ENCODE measurements around the gene LAMA3.
A peak's percentile ranks its signal among the peaks of the same experiment; 100 is the strongest.

LAMA3 gene

DNA sequence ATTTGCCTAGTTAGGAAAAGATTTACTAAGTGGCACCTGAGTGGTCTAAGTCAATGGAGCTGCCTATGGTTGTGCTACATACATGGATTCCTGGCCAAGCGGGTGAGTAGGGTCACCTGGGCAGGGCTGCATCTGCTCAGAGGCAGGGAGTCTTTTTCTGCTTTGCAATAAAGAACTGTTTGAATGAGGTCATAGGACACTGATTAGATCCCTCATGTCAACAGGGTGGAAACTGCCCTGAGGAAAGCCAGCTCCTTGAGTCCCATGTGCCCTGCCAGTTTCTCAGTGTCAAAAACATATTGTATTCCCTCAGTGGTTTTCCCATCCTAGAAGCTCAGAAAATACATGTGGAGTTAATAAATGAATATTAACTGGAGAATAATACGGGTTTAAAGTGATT is 4.6 kb downstream of the LAMA3 start:
- TF ChIP-seq CTCF (IDR thresholded peaks at IDR 0.05; ENCODE audit: insufficient read depth, low read depth, low read length, missing control alignments): no peak
- H3K4me3 ChIP-seq (ENCODE audit: low read length): no peak overlapping the region
- no peak for DNase-seq (ENCODE audit: low read depth)

- DNase-seq (ENCODE audit: low read depth): peak; percentile 54
- TF ChIP-seq CTCF (IDR thresholded peaks at IDR 0.05; ENCODE audit: insufficient read depth, low read depth, low read length, missing control alignments): no peak
- no peak overlapping the region for H3K4me3 ChIP-seq (ENCODE audit: low read length)
Measured at GRCh38 chr18:23694637-23695430, 5.6 kb downstream of the LAMA3 start.

DNA sequence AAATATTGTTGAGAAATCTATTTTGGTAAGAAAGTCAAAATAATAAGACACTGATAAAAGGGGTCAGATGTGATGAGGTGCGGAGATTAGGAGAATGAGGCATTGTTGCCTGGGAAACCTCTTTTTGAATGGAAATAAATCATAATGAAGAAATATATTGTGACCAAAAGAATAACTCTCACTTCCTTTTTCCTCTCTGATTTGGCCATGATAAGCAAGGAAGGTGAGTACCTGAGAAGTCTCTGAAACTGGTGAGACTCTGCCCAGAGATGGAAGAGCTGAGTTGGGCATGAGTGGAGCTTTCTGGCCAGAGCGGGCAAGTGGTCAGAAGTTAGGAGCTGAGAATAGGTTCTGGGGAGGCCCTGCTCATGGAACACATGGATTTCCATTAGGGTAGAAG is 11.8 kb downstream of the LAMA3 start:
- H3K4me3 ChIP-seq (ENCODE audit: low read length): no peak overlapping the region
- DNase-seq (ENCODE audit: low read depth): no peak
- TF ChIP-seq CTCF (IDR thresholded peaks at IDR 0.05; ENCODE audit: insufficient read depth, low read depth, low read length, missing control alignments): no peak

DNA sequence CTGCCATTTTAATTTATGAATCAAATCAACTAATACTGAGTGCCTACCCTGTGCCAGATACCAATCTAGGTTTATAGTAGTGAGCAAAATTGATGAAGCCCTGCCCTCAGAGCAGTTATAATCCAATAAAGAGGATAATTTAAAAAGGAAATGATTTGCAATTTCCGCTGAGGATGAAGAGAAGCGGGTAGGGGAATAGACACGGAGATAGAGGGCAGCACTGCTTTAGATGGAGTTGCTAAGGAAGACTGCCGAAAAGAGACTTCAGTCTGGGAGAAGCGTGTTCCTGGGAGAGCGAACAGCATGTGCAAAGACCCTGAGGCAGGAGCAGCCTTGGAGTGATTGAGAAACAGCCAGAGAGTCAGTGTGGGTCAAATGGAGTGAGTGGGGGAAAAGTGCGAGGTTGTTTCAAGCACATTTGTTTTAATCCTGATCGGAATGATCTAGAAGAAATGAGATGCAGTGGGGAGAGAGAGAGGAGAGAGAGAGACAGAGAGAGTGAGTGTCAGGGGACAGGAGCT is 12.4 kb downstream of the LAMA3 start:
- DNase-seq (ENCODE audit: low read depth): no peak
- H3K4me3 ChIP-seq (ENCODE audit: low read length): no peak overlapping the region
- no peak for TF ChIP-seq CTCF (IDR thresholded peaks at IDR 0.05; ENCODE audit: insufficient read depth, low read depth, low read length, missing control alignments)

- H3K4me3 ChIP-seq (ENCODE audit: low read length): no peak overlapping the region
- peak; percentile 18 for DNase-seq (ENCODE audit: low read depth)
- TF ChIP-seq CTCF (IDR thresholded peaks at IDR 0.05; ENCODE audit: insufficient read depth, low read depth, low read length, missing control alignments): no peak
Measured at GRCh38 chr18:23702606-23703005, 13.4 kb downstream of the LAMA3 start.

DNA sequence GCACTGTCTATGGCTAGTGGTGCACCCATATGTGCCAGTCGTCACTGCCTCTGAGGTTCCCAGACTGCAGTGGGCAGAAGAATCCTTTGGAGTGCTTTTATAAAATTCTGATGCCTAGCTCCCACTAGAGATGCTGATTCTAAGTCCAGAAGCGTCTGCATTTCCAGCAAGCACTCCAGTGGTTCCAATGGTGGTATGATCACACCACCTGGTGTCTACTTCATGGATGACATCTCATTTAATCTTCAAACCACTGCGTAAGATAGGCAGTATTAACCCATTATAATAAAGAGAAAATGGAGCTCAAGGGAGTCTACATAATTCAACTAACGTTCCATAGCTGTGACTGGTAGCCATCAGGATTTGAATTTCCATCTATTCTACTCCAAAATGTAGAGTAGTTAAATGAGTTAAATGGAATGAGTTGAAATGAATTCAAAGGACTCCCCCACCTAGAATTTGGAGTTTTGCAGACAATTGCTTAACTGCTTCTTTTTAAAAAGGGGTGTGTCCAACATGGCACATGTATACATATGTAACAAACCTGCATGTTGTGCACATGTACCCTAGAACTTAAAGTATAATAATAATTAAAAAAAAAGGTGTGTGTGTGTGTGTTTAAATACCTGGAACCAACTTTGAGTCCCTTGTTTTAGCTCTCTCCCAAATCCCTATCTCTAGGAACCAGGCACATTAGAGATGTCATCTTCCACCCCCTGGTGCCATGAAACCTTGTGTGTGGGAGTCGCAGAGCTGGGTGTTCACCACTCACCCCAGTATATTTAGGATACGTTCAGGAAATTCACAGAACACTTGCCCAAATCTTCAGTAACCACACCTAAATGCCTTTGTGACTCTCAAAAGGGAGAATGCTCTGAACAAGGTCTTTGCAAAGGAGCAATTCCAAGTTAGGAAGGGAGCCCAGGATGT is 14.1 kb downstream of the LAMA3 start:
- no peak overlapping the region for H3K4me3 ChIP-seq (ENCODE audit: low read length)
- TF ChIP-seq CTCF (IDR thresholded peaks at IDR 0.05; ENCODE audit: insufficient read depth, low read depth, low read length, missing control alignments): peak; percentile 73
- peak; percentile 78 for DNase-seq (ENCODE audit: low read depth)
